Dermis microvascular lymphatic vessel endothelial cell (primary cell): ENCODE results near the gene RUNX3. TPM values are rescaled to one million over a fixed set of nuclear protein-coding genes. Genes with fewer than 3 reads are reported as not detected.
"Not testable (repeated sequence)": the region's sequence is repeated elsewhere in the genome, so short reads cannot be mapped to it uniquely, and the experiment has no call there.

Experiments
- DNase-seq, 2 donors: peaks; one replicate each; pipeline versions ENCODE4 v3.0.0 to v3.0.0-alpha.2; 2010; ENCODE audit warnings: low read depth in 2 of 2
- total RNA-seq: library from RNA; depleted of rRNA; stranded (reverse); fragments of >200 nt; gene quantifications from 2 replicates; pipeline ENCODE4 v1.2.1, GENCODE V29; 2014

RUNX3 gene
- total RNA-seq, 1 donor from 2014 or later, result not detected

GRCh38 chr1:24903011-24903461, 27.0 kb downstream of the RUNX3 start:
- no peak for DNase-seq

GRCh38 chr1:24902471-24902891, 27.6 kb downstream of the RUNX3 start:
- no peak for DNase-seq

GRCh38 chr1:24901791-24902470, 28.1 kb downstream of the RUNX3 start:
- DNase-seq, result no peak

- DNase-seq, result no peak
Observed at GRCh38 chr1:24900985-24901781, 28.9 kb downstream of the RUNX3 start.

GRCh38 chr1:24900486-24900849, 29.6 kb downstream of the RUNX3 start:
- no peak for DNase-seq

GRCh38 chr1:24899581-24900485, 30.2 kb downstream of the RUNX3 start:
- no peak for DNase-seq

GRCh38 chr1:24898909-24899439, 31.1 kb downstream of the RUNX3 start:
- no peak for DNase-seq

GRCh38 chr1:24898152-24898908, 31.7 kb downstream of the RUNX3 start:
- DNase-seq, result peak in 1 of 2 donors; percentile 40

- DNase-seq, result no peak
Observed at GRCh38 chr1:24897263-24898151, 32.6 kb downstream of the RUNX3 start.

- no peak for DNase-seq
Observed at GRCh38 chr1:24896596-24897262, 33.3 kb downstream of the RUNX3 start.

- DNase-seq, result no peak
Observed at GRCh38 chr1:24896176-24896575, 33.9 kb downstream of the RUNX3 start.

GRCh38 chr1:24895511-24895910, 34.6 kb downstream of the RUNX3 start:
- no peak for DNase-seq

- DNase-seq, result no peak
Observed at GRCh38 chr1:24894002-24894401, 36.1 kb downstream of the RUNX3 start.

GRCh38 chr1:24893431-24893830, 36.6 kb downstream of the RUNX3 start:
- no peak for DNase-seq

GRCh38 chr1:24892188-24893153, 37.6 kb downstream of the RUNX3 start:
- no peak for DNase-seq

GRCh38 chr1:24891367-24891766, 38.7 kb downstream of the RUNX3 start:
- DNase-seq, result not testable (repeated sequence)

GRCh38 chr1:24890887-24891286, 39.2 kb downstream of the RUNX3 start:
- no peak for DNase-seq
